HG02981 (cell line): ENCODE results near the gene TMEM229B.

Experiments used
- ATAC-seq: cut with Tn5 transposase; IDR thresholded peaks from one replicate; pipeline ENCODE4 v1.9.1; 2021; ENCODE audit warnings: mild to moderate bottlenecking, moderate library complexity; ENCODE audit not compliant: unreplicated experiment

TMEM229B gene

DNA sequence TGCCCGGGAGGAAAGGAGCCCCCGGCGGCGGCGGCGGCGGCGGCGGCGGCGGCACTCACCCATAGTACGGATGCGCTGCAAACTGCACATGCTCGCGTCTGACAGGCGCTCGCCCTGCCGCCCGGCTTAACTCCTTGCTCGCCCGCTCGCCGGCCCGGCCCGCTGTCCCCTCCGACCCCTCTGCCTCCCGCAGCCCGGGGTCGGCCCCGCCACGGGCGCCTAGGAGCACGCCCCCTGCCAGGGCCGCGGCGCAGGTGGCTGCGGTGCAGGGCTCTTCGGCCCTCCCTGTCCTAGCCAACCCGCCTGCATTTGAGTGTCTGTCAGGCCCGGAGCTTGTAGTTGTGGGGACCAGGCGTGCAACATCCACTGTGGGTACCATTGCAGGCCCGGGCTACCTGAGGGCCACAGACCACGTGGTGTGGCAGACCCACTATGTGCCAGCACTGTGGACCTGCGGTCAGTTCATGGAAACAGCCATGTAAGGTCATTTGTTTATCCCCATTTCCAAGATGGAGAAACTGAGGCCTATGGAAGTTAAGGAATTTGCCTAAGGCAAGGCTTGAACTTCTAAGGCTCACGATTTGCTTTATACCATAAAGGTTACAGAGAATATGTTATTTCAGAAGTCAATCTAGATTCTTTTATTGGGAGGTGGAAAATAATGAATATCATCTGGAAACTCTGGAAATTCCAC lies 27.0 kb upstream of the TMEM229B start:
- peak; percentile 38 for ATAC-seq

- ATAC-seq: peak; percentile 39
These were observed 26.3 kb upstream of the TMEM229B start for GRCh38 chr14:67514650-67515385.

- ATAC-seq: no peak
These were observed 25.7 kb upstream of the TMEM229B start for GRCh38 chr14:67514203-67514607.

GRCh38 chr14:67513631-67514108 lies 25.1 kb upstream of the TMEM229B start:
- no peak for ATAC-seq

GRCh38 chr14:67512463-67513310 lies 24.2 kb upstream of the TMEM229B start:
- ATAC-seq: no peak

DNA sequence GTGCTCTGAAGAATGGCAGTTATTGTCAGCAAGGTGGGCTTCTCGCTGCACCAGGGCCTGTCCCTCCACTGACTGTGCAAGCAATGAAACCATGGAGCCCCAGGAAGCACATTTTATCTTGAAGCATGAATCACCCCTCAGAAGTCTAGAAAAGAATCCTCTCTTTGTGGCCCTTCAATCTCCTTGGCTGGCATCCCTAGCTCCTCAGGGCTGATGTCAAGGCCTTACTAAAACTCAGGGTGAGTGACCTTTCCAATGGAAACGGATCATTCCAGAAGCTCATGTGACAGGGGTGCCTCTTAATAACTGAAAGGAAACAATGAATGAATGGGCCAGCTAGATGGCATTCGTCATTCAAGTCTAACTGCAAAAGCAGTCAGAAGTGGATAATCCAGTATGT lies 22.3 kb upstream of the TMEM229B start:
- no peak for ATAC-seq

- ATAC-seq: no peak
These were observed 21.6 kb upstream of the TMEM229B start for GRCh38 chr14:67510121-67510520.

- no peak for ATAC-seq
These were observed 20.4 kb upstream of the TMEM229B start for GRCh38 chr14:67508956-67509355.

DNA sequence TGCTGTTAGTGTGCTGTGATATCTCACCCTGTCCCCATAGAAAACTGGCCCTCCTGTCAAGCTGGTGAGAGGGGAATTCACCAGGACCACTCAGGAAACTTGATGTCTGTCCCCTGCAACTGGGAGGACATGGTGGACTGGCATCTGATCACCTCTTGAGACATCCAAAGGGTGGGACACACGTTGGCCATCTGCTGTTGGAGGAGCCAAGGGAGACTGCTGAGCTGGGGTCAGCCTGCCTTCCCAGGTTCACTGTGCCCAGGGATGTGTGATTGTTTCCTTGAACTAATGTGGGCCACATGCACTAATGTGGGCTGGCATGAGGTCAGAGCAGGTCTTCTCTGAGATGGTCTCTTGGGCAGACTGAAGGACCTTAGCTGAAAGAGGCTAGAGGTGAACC lies 16.7 kb upstream of the TMEM229B start:
- ATAC-seq: no peak

DNA sequence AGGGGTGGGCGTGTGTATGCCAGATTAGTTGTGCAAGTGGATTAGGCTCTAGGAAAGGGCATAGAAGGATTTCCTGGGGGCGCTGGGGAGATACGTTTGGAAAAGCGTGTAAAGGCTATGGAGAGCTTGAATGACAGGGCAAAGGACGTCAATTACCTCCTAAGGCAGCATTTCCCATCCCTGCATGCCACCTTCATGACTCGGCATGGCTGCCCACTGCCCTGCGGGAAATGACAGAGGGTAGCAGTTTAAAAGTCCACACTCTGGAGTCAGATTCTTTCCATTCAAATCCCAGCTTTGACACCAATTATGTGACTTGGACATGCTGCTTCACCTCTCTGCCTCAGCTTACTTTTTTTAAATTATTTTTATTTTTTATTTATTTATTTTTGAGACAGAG lies 14.8 kb upstream of the TMEM229B start:
- no peak for ATAC-seq

DNA sequence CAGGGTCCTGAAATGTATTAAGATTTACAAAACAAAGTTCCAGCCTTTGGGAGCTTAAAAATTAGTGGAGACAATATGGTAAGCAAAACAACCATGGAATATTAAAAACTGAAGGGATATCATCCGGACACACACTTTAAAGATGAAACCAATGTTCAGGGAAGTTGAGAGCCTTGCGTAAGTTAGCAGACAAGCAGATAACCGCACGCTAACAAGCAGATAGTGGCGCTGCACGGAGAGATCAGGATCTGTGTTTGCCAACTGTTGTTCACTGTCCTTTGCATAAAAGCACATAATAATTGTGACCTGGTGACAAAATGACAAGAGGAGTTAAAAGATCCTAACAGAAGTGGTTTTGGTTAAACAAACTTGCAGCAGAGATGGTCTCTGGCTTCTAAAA lies 14.3 kb upstream of the TMEM229B start:
- ATAC-seq: no peak

GRCh38 chr14:67501670-67502069 lies 13.1 kb upstream of the TMEM229B start:
- ATAC-seq: no peak

GRCh38 chr14:67500981-67501380 lies 12.5 kb upstream of the TMEM229B start:
- no peak for ATAC-seq

DNA sequence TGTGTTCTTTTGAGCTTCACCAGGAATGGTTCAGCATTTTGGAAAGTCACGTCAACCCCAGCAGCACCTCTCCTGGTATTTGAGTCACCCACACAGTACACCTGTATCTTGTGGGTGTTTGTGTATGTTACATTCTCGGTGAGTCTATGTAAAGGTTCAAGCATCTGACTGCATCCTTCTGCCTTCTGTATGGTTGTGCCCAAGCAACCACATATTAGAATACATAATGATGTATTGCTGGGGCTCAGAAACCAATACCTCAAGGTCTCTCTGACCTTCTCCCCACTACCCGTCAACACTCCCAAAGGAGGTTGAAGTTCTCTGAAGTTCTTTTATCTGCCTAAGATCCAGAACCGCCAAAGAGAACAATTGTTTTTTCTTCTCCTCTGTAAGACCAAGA lies 9.2 kb upstream of the TMEM229B start:
- no peak for ATAC-seq

DNA sequence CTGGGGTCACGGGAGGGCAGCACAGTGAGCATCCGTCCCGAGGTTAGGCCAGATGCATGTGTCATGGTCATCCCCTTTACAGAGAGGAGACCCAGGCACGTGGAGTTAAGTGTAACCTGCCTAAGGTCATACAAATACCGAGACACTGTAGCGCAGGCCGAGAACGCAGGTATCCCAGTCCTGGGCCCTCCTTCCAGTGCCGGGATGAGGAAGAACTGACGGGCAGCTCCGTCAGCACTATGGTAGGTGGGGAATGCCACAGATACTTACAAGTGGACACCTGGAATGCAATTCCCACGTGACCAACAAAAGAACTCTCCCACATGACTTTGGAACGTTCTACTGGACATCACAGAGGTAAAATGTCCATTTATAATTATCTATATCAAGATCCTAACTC lies 8.7 kb upstream of the TMEM229B start:
- no peak for ATAC-seq

- no peak for ATAC-seq
These were observed 7.3 kb upstream of the TMEM229B start for GRCh38 chr14:67495827-67496226.

DNA sequence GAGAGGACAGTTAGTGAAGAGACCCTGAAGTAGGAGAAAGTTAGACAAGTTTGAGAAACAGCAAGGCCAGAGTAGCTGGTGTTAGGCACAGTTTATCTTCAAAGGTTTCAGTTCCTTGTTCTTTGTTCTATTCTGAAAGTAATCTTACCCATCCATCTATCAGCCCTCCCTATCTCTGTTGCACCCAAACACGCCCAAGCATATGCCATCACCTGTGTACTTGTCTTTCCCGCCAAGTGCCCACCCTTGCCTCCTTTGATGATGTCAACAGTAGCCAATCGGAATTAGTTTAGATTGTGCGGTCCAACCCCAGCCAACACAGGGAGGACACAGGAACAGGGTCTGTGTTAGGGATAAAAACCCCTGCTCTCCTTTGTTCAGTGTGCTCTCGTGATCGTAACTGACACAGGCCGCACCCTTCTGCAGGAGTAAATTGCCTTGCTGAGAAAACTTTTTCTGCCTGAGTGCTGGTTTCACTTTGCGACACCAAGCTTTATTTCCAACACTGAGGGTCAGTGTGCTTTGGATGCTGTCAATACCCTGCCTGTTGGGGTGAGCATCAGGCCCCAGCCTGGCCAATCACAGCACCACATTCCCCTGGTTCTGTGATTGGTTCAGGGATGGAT lies 4.7 kb upstream of the TMEM229B start:
- ATAC-seq: no peak

GRCh38 chr14:67492538-67492937 lies 4.0 kb upstream of the TMEM229B start:
- ATAC-seq: no peak

DNA sequence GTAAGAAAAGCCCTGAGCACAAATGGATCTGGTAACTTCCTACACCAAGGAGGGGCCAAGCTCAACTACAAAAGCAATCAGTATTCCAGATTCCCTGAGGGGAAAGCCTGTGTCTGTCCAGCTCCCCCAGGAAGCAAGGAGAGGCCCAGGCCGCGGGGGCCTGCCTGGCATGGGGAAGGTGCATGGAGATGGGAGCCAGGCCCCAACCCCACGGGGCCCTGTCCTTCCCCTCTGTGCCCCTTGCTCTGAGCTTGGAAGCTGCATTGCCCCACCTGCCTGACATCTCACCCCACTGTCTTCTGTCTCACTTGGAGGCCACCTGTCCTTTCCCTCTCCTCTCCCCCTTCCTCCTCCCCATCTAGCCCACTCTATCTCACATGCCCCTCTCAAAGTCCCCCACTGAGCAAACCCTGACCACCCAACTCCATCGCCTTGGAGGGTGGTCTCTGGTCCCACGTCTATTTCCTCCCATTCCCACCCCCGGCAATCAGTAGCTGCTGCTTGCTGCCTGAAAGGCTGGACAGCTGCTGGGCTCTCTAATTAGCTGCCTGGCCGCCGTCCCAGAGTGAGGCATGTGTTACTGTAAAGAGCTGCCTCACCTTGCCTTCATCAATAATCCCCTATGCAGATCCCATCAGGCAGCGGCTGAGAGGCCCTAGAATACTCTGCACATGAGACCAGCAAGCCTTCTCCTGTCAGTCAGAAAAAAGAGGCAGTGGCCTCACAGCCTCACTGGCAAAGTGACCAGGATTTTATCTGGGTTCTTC lies 3.4 kb upstream of the TMEM229B start:
- no peak for ATAC-seq

DNA sequence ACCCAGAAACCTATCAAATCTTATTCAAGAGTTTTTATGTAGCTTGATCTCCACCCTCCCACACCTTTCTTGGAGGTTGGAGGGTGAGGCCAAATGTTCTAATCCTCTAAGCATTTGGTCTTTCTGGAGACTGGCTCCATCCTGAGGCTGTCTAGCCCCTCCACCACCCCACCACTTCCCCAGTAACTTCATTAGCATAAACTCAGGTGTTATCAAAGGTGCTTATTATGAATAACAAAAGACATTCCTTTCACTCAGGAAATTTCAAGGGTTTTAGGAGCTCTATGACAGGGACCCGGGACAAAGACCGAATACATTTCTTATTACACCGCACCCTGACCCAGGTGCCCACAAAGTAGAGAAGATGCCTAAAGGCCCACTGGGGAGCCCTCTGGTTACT lies 2.8 kb upstream of the TMEM229B start:
- no peak for ATAC-seq
